Panc1 (cell line): ENCODE measurements around the gene TAF1A.

Experiments used
- POLR2AphosphoS5 ChIP-seq: IDR thresholded peaks from 2 replicates; pipeline ENCODE4 v1.6.1; 2012; ENCODE audit warnings: mild to moderate bottlenecking, low read depth, low read length, moderate library complexity
- TCF7L2 ChIP-seq: IDR thresholded peaks from 2 replicates; pipeline ENCODE4 v1.6.1; 2011; ENCODE audit warnings: mild to moderate bottlenecking, low read depth, low read length, inconsistent platforms
- TF ChIP-seq, protein P1 (sequence below): fragments of 450-650 bp; IDR thresholded peaks from 2 replicates; pipeline ENCODE4 v1.5.1; 2017; ENCODE audit warnings: mild to moderate bottlenecking
- TF ChIP-seq, protein P2 (sequence below), 2 experiments: IDR thresholded peaks; 2 replicates each; pipeline ENCODE4 v1.6.1; 2011 to 2012; ENCODE audit warnings: low read depth in 2 of 2, control low read depth in 1 of 2, low read length in 1 of 2, mild to moderate bottlenecking in 1 of 2, moderate library complexity in 1 of 2; ENCODE audit not compliant: insufficient read depth in 1 of 2

- TF ChIP-seq, protein P1, sequence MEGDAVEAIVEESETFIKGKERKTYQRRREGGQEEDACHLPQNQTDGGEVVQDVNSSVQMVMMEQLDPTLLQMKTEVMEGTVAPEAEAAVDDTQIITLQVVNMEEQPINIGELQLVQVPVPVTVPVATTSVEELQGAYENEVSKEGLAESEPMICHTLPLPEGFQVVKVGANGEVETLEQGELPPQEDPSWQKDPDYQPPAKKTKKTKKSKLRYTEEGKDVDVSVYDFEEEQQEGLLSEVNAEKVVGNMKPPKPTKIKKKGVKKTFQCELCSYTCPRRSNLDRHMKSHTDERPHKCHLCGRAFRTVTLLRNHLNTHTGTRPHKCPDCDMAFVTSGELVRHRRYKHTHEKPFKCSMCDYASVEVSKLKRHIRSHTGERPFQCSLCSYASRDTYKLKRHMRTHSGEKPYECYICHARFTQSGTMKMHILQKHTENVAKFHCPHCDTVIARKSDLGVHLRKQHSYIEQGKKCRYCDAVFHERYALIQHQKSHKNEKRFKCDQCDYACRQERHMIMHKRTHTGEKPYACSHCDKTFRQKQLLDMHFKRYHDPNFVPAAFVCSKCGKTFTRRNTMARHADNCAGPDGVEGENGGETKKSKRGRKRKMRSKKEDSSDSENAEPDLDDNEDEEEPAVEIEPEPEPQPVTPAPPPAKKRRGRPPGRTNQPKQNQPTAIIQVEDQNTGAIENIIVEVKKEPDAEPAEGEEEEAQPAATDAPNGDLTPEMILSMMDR, result no peak
- TF ChIP-seq POLR2AphosphoS5 (no peak), TCF7L2 (no peak)
- TF ChIP-seq, protein P2, sequence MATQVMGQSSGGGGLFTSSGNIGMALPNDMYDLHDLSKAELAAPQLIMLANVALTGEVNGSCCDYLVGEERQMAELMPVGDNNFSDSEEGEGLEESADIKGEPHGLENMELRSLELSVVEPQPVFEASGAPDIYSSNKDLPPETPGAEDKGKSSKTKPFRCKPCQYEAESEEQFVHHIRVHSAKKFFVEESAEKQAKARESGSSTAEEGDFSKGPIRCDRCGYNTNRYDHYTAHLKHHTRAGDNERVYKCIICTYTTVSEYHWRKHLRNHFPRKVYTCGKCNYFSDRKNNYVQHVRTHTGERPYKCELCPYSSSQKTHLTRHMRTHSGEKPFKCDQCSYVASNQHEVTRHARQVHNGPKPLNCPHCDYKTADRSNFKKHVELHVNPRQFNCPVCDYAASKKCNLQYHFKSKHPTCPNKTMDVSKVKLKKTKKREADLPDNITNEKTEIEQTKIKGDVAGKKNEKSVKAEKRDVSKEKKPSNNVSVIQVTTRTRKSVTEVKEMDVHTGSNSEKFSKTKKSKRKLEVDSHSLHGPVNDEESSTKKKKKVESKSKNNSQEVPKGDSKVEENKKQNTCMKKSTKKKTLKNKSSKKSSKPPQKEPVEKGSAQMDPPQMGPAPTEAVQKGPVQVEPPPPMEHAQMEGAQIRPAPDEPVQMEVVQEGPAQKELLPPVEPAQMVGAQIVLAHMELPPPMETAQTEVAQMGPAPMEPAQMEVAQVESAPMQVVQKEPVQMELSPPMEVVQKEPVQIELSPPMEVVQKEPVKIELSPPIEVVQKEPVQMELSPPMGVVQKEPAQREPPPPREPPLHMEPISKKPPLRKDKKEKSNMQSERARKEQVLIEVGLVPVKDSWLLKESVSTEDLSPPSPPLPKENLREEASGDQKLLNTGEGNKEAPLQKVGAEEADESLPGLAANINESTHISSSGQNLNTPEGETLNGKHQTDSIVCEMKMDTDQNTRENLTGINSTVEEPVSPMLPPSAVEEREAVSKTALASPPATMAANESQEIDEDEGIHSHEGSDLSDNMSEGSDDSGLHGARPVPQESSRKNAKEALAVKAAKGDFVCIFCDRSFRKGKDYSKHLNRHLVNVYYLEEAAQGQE (IDR thresholded peaks at IDR 0.05; ENCODE audit: insufficient read depth in 1 of 2, low read depth in 2 of 2, low read length in 1 of 2), result no peak
Observed at GRCh38 chr1:222547944-222548671, 41.6 kb downstream of the TAF1A start, which contains the start of gene HHIPL2.
